HAP-1 (cell line): Measurements from ENCODE around the gene TSPAN12.
A peak's percentile ranks its signal among the peaks of the same experiment; 100 is the strongest.
"Not testable (repeated sequence)": the region's sequence is repeated elsewhere in the genome, so short reads cannot be mapped to it uniquely, and the experiment has no call there.

Experiments used
- DNase-seq, 2 experiments: peaks; one replicate each; pipeline ENCODE4 v3.0.0-alpha.2; 2016 to 2020; ENCODE audit warnings: low spot score in 2 of 2
- H3K27me3 ChIP-seq: fragments of 250-450 bp; sonication (Bioruptor Pico); 2 replicates; pipeline ENCODE4 v1.5.1; 2020; ENCODE audit warnings: low read depth, mild to moderate bottlenecking, moderate library complexity
- H3K36me3 ChIP-seq: fragments of 250-450 bp; sonication (Bioruptor Pico); replicated peaks from 2 replicates; pipeline ENCODE4 v1.5.1; 2020; ENCODE audit warnings: mild to moderate bottlenecking
- H3K4me1 ChIP-seq: fragments of 250-450 bp; sonication (Bioruptor Pico); 2 replicates; pipeline ENCODE4 v1.5.1; 2020; ENCODE audit warnings: mild to moderate bottlenecking
- H3K4me3 ChIP-seq: fragments of 250-450 bp; sonication (Bioruptor Pico); 2 replicates; pipeline ENCODE4 v1.5.1; 2020; ENCODE audit warnings: mild to moderate bottlenecking, moderate library complexity
- H3K9me3 ChIP-seq: fragments of 250-450 bp; sonication (Bioruptor Pico); 2 replicates; pipeline ENCODE4 v1.5.1; 2020; ENCODE audit warnings: mild to moderate bottlenecking, moderate library complexity
- in situ Hi-C: fragments of 300-500 bp; cut with MboI; formaldehyde crosslinking; loops from 3 replicates; pipeline ENCODE4 v1.14.3; 2020; ENCODE audit warnings: low sequenced_read_pairs, inconsistent platforms, mixed read lengths

The TSPAN12 gene

GRCh38 chr7:120785095-120785494 lies 72.8 kb downstream of the TSPAN12 start:
- in situ Hi-C loops: loop anchor here (25.0 kb wide), 1 partner anchor 302 kb away; no protein-coding TSS in a partner anchor
- Histone ChIP-seq H3K9me3 (no peaks in the 10 kb centered on the region), H3K4me3 (no peak overlapping the region), H3K36me3 (no peaks in the 10 kb centered on the region), H3K27me3 (no peaks in the 10 kb centered on the region), H3K4me1 (no peaks in the 10 kb centered on the region)
- no peak for DNase-seq

GRCh38 chr7:120783721-120784120 lies 74.2 kb downstream of the TSPAN12 start:
- no peaks in the 10 kb centered on the region for H3K9me3 ChIP-seq
- in situ Hi-C loops: loop anchor here (25.0 kb wide), 1 partner anchor 304 kb away; no protein-coding TSS in a partner anchor
- DNase-seq: no peak
- no peak overlapping the region for H3K4me3 ChIP-seq
- H3K27me3 ChIP-seq: no peaks in the 10 kb centered on the region
- H3K36me3 ChIP-seq: no peaks in the 10 kb centered on the region
- no peaks in the 10 kb centered on the region for H3K4me1 ChIP-seq

- H3K27me3 ChIP-seq: no peaks in the 10 kb centered on the region
- H3K4me3 ChIP-seq: no peak overlapping the region
- H3K4me1 ChIP-seq: no peaks in the 10 kb centered on the region
- H3K9me3 ChIP-seq: no peaks in the 10 kb centered on the region
- H3K36me3 ChIP-seq: no peaks in the 10 kb centered on the region
- in situ Hi-C loops: loop anchor here (25.0 kb wide), 1 partner anchor 304 kb away; no protein-coding TSS in a partner anchor
- no peak for DNase-seq
Measured at GRCh38 chr7:120783273-120783672, 74.7 kb downstream of the TSPAN12 start.

- H3K9me3 ChIP-seq, H3K4me3 ChIP-seq, H3K4me1 ChIP-seq, H3K36me3 ChIP-seq, DNase-seq, H3K27me3 ChIP-seq: not testable (repeated sequence)
- in situ Hi-C loops: loop anchor here (25.0 kb wide), 1 partner anchor 305 kb away; no protein-coding TSS in a partner anchor
Measured at GRCh38 chr7:120781924-120782323, 76.0 kb downstream of the TSPAN12 start.

- DNase-seq: no peak
- no peak overlapping the region for H3K4me3 ChIP-seq
- no peaks in the 10 kb centered on the region for H3K4me1 ChIP-seq
- no peaks in the 10 kb centered on the region for H3K27me3 ChIP-seq
- no peaks in the 10 kb centered on the region for H3K36me3 ChIP-seq
- no peaks in the 10 kb centered on the region for H3K9me3 ChIP-seq
- in situ Hi-C loops: loop anchor here (25.0 kb wide), 1 partner anchor 306 kb away; no protein-coding TSS in a partner anchor
Measured at GRCh38 chr7:120780938-120781337, 77.0 kb downstream of the TSPAN12 start.

GRCh38 chr7:120780451-120780850 lies 77.5 kb downstream of the TSPAN12 start:
- in situ Hi-C loops: loop anchor here (25.0 kb wide), 1 partner anchor 307 kb away; no protein-coding TSS in a partner anchor
- not testable (repeated sequence) for DNase-seq, H3K36me3 ChIP-seq, H3K4me1 ChIP-seq, H3K9me3 ChIP-seq, H3K4me3 ChIP-seq, H3K27me3 ChIP-seq

GRCh38 chr7:120779078-120779477 lies 78.9 kb downstream of the TSPAN12 start:
- H3K4me1 ChIP-seq, DNase-seq, H3K27me3 ChIP-seq, H3K9me3 ChIP-seq, H3K36me3 ChIP-seq, H3K4me3 ChIP-seq: not testable (repeated sequence)
- in situ Hi-C loops: loop anchor here (25.0 kb wide), 1 partner anchor 308 kb away; no protein-coding TSS in a partner anchor

GRCh38 chr7:120775755-120776154 lies 82.2 kb downstream of the TSPAN12 start:
- H3K4me1 ChIP-seq: no peaks in the 10 kb centered on the region
- in situ Hi-C loops: loop anchor here (25.0 kb wide), 1 partner anchor 312 kb away; no protein-coding TSS in a partner anchor
- no peak overlapping the region for H3K4me3 ChIP-seq
- DNase-seq: no peak
- no peaks in the 10 kb centered on the region for H3K9me3 ChIP-seq
- no peaks in the 10 kb centered on the region for H3K36me3 ChIP-seq
- peaks cover 3% of the 10 kb centered on the region; the same call in 1 of the 2 replicates for H3K27me3 ChIP-seq

GRCh38 chr7:120774481-120774880 lies 83.5 kb downstream of the TSPAN12 start:
- H3K27me3 ChIP-seq: peaks cover 3% of the 10 kb centered on the region; the same call in 1 of the 2 replicates
- in situ Hi-C loops: no loop called here

GRCh38 chr7:120770206-120770605 lies 87.7 kb downstream of the TSPAN12 start:
- Histone ChIP-seq H3K9me3 (no peaks in the 10 kb centered on the region), H3K36me3 (no peaks in the 10 kb centered on the region), H3K4me1 (no peaks in the 10 kb centered on the region), H3K4me3 (no peak overlapping the region), H3K27me3 (peaks cover 3% of the 10 kb centered on the region; the same call in 1 of the 2 replicates)
- in situ Hi-C loops: no loop called here
- no peak for DNase-seq

More at GRCh38 chr7:120774481-120774880, 83.5 kb downstream of the TSPAN12 start:
- Histone ChIP-seq H3K9me3 (no peaks in the 10 kb centered on the region), H3K4me3 (no peak overlapping the region), H3K4me1 (no peaks in the 10 kb centered on the region), H3K36me3 (no peaks in the 10 kb centered on the region)
- no peak for DNase-seq

GRCh38 chr7:120760851-120761250 lies 97.1 kb downstream of the TSPAN12 start:
- no peak for DNase-seq
- Histone ChIP-seq H3K4me1 (no peaks in the 10 kb centered on the region), H3K36me3 (no peaks in the 10 kb centered on the region), H3K4me3 (no peak overlapping the region), H3K27me3 (no peaks in the 10 kb centered on the region), H3K9me3 (no peaks in the 10 kb centered on the region)
- in situ Hi-C loops: no loop called here

GRCh38 chr7:120760050-120760449 lies 97.9 kb downstream of the TSPAN12 start:
- no peak overlapping the region for H3K4me3 ChIP-seq
- no peaks in the 10 kb centered on the region for H3K36me3 ChIP-seq
- DNase-seq: no peak
- H3K27me3 ChIP-seq: no peaks in the 10 kb centered on the region
- H3K4me1 ChIP-seq: no peaks in the 10 kb centered on the region
- in situ Hi-C loops: no loop called here
- no peaks in the 10 kb centered on the region for H3K9me3 ChIP-seq

GRCh38 chr7:120743128-120743527 lies 114.8 kb downstream of the TSPAN12 start:
- H3K36me3 ChIP-seq: no peaks in the 10 kb centered on the region
- no peaks in the 10 kb centered on the region for H3K27me3 ChIP-seq
- in situ Hi-C loops: no loop called here
- H3K4me3 ChIP-seq: no peak overlapping the region
- H3K4me1 ChIP-seq: peaks cover 46% of the 10 kb centered on the region
- H3K9me3 ChIP-seq: no peaks in the 10 kb centered on the region
- no peak for DNase-seq

- no peak overlapping the region for H3K4me3 ChIP-seq
- in situ Hi-C loops: no loop called here
- DNase-seq: peak; percentile 53 to 58
- peaks cover 46% of the 10 kb centered on the region for H3K4me1 ChIP-seq
- no peaks in the 10 kb centered on the region for H3K9me3 ChIP-seq
- no peaks in the 10 kb centered on the region for H3K36me3 ChIP-seq
- H3K27me3 ChIP-seq: no peaks in the 10 kb centered on the region
Measured at GRCh38 chr7:120742372-120742771, 115.6 kb downstream of the TSPAN12 start.
